Measurements from ENCODE around the gene ROCK1. TPM values are rescaled to one million over a fixed set of nuclear protein-coding genes. Genes with fewer than 3 reads are reported as not detected.

Gene ROCK1
- total RNA-seq, 1 donor from 2014 or later: 34.9 TPM

DNA sequence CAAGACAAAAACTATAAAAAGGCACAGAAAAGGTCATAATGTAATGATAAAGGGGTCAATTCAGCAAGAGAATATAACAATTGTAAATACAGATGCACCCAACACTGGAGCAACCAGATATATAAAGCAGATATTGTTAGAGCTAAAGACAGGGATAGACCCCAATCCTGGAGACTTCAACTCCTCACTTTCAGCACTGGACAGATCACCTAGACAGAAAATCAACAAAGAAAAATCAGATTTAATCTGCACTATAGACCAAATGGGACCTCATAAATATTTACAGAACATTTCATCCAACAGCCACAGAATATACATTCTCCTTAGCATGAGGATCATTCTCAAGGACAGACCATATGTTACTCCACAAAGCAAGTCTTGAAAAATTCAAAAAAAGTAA is 114.2 kb downstream of the ROCK1 start:
- no peak for DNase-seq
- Histone ChIP-seq H3K27me3 (ENCODE audit: low read depth) (no peaks in the 10 kb centered on the region), H3K27ac (replicated peaks) (no peak overlapping the region), H3K4me1 (peaks cover 18% of the 10 kb centered on the region), H3K9me3 (replicated peaks) (no peaks in the 10 kb centered on the region), H3K36me3 (peaks cover 22% of the 10 kb centered on the region), H3K4me3 (no peak overlapping the region)
- intact Hi-C loops (cut with micrococcal nuclease): no loop called here
- TF ChIP-seq, protein P1, sequence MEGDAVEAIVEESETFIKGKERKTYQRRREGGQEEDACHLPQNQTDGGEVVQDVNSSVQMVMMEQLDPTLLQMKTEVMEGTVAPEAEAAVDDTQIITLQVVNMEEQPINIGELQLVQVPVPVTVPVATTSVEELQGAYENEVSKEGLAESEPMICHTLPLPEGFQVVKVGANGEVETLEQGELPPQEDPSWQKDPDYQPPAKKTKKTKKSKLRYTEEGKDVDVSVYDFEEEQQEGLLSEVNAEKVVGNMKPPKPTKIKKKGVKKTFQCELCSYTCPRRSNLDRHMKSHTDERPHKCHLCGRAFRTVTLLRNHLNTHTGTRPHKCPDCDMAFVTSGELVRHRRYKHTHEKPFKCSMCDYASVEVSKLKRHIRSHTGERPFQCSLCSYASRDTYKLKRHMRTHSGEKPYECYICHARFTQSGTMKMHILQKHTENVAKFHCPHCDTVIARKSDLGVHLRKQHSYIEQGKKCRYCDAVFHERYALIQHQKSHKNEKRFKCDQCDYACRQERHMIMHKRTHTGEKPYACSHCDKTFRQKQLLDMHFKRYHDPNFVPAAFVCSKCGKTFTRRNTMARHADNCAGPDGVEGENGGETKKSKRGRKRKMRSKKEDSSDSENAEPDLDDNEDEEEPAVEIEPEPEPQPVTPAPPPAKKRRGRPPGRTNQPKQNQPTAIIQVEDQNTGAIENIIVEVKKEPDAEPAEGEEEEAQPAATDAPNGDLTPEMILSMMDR (IDR thresholded peaks at IDR 0.05; ENCODE audit: borderline replicate concordance): no peak

DNA sequence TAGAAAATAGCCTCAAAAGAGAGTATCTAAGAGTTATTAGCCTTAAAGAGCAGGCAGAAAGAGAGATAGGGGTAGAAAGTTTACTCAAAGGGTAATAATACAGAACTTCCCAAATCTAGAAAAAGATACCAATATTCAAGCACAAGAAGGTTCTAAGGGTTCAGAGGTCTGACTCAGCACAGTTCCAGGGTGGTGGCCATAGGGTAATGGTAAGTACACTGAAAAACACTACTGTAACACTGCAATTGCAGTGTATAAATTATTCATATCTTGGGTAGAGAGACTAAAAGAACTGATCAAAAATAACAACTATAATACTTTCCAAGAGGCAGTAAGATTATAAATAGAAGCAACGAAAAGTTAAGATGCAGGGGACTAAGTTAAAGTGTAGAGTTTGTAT is 115.2 kb downstream of the ROCK1 start:
- DNase-seq: no peak
- H3K4me3 ChIP-seq: no peak overlapping the region
- TF ChIP-seq, protein P1 (IDR thresholded peaks at IDR 0.05; ENCODE audit: borderline replicate concordance): no peak
- no peaks in the 10 kb centered on the region for H3K27me3 ChIP-seq (ENCODE audit: low read depth)
- intact Hi-C loops (cut with micrococcal nuclease): no loop called here
- H3K4me1 ChIP-seq: peaks cover 18% of the 10 kb centered on the region
- no peak overlapping the region for H3K27ac ChIP-seq (replicated peaks)
- H3K9me3 ChIP-seq (replicated peaks): no peaks in the 10 kb centered on the region
- H3K36me3 ChIP-seq: peaks cover 31% of the 10 kb centered on the region

DNA sequence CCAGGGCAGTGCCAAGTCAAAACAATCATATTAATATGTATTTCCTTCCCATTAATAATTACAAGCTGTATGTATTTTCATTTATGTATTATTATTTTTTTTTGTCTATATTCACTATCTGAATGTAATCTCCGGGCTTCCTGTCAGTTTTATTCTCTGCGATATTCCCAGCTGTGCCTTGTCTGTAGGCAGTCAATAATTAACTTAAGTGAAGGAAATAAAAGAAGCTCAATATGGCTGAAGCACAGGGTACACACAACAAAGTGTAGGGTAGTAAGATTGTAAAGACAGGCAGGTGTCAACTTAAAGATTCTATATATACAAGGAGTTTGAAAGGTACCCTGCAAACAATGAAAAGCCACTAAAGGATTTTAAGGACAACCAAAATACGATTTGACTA is 122.9 kb downstream of the ROCK1 start:
- no peaks in the 10 kb centered on the region for H3K27me3 ChIP-seq (ENCODE audit: low read depth)
- no peaks in the 10 kb centered on the region for H3K9me3 ChIP-seq (replicated peaks)
- H3K36me3 ChIP-seq: peaks cover 79% of the 10 kb centered on the region
- no peak for DNase-seq
- intact Hi-C loops (cut with micrococcal nuclease): no loop called here
- no peak overlapping the region for H3K27ac ChIP-seq (replicated peaks)
- H3K4me3 ChIP-seq: no peak overlapping the region
- H3K4me1 ChIP-seq: no peaks in the 10 kb centered on the region
- TF ChIP-seq, protein P1 (IDR thresholded peaks at IDR 0.05; ENCODE audit: borderline replicate concordance): no peak

DNA sequence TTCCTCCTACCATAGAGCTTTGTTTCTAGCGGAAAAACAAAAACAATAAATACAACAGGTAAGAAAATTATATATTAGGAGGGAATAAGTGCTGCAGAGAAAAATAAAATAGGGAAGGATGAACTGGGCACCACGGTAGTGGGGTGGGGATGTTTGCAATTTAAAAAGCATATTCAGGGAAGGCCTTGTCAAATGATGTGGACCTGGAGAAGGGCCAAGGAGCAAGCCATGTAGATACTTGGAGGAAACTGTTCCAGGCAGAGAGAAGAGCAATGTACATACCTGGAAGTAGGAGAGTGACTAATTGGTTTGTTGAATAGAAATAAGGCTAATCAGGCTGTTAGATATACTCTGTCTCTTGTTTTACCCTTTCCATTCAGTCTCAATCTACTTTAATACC is 136.5 kb downstream of the ROCK1 start:
- TF ChIP-seq, protein P1 (IDR thresholded peaks at IDR 0.05; ENCODE audit: borderline replicate concordance): no peak
- Histone ChIP-seq H3K4me1 (no peaks in the 10 kb centered on the region), H3K4me3 (no peak overlapping the region), H3K9me3 (replicated peaks) (no peaks in the 10 kb centered on the region), H3K27me3 (ENCODE audit: low read depth) (no peaks in the 10 kb centered on the region), H3K27ac (replicated peaks) (no peak overlapping the region), H3K36me3 (peaks cover 77% of the 10 kb centered on the region)
- DNase-seq: no peak
- intact Hi-C loops (cut with micrococcal nuclease): no loop called here

DNA sequence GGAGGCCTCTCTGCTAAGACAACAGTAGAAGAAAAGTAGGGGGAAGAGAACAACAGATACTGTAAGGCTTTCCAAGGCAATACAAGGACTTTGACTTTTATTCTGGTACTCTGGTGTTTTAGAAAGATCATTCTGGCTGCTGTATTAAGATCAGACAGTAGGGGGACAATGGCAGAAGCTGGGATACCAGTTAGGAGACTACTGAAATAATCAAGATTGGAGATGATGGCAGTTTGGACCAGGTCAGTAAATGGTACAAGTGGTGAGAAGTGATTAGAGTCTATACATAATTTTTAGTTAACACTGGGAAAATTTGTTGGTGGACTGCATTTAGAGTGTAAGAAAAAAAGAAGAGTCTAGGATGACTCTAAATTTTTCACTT is 139.7 kb downstream of the ROCK1 start:
- H3K27me3 ChIP-seq (ENCODE audit: low read depth): no peaks in the 10 kb centered on the region
- no peak for DNase-seq
- intact Hi-C loops (cut with micrococcal nuclease): no loop called here
- H3K27ac ChIP-seq (replicated peaks): no peak overlapping the region
- no peaks in the 10 kb centered on the region for H3K4me1 ChIP-seq
- no peak overlapping the region for H3K4me3 ChIP-seq
- H3K36me3 ChIP-seq: peaks cover 81% of the 10 kb centered on the region
- TF ChIP-seq, protein P1 (IDR thresholded peaks at IDR 0.05; ENCODE audit: borderline replicate concordance): peak; percentile 57
- H3K9me3 ChIP-seq (replicated peaks): no peaks in the 10 kb centered on the region

DNA sequence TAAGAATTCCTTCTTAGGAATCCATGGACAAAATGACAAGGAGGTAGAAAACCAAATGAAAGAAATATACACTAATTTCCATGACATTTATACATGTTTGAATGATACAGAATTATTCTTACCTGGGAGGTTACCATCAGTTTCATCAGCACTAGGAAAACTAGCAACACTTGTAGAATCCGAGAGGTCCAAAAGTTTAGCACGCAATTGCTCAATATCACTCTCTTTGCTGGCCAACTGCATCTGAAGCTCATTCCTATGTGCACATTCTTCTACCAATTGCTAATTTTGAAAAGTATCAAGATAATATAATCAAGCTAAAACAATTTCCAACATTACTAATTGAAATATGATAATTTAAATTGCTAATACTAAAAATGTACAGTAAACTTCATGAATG is 144.8 kb downstream of the ROCK1 start:
- H3K4me1 ChIP-seq: no peaks in the 10 kb centered on the region
- H3K36me3 ChIP-seq: peaks cover 61% of the 10 kb centered on the region

More for the DNA sequence above, 144.8 kb downstream of the ROCK1 start:
- TF ChIP-seq, protein P1 (IDR thresholded peaks at IDR 0.05; ENCODE audit: borderline replicate concordance): no peak
- Histone ChIP-seq H3K27ac (replicated peaks) (no peak overlapping the region), H3K4me3 (no peak overlapping the region), H3K27me3 (ENCODE audit: low read depth) (no peaks in the 10 kb centered on the region), H3K9me3 (replicated peaks) (no peaks in the 10 kb centered on the region)
- intact Hi-C loops (cut with micrococcal nuclease): loop anchor here (10.0 kb wide), 2 partner anchors 48 to 138 kb away; no protein-coding TSS in a partner anchor
- DNase-seq: no peak
